HEK293 (cell line): ENCODE results near the gene SMIM20.

Source experiments
- ATF2 ChIP-seq: fragments of 450-650 bp; formaldehyde crosslinking; IDR thresholded peaks from 2 replicates; pipeline ENCODE4 v1.5.1; 2016; ENCODE audit warnings: missing biosample characterization, missing genetic modification characterization, low read depth
- CTCF ChIP-seq: fragments of 450-650 bp; formaldehyde crosslinking; IDR thresholded peaks from 2 replicates; pipeline ENCODE4 v1.5.1; 2016; ENCODE audit warnings: missing biosample characterization, missing genetic modification characterization
- SALL2 ChIP-seq: fragments of 450-650 bp; formaldehyde crosslinking; IDR thresholded peaks from 2 replicates; pipeline ENCODE4 v1.5.0; 2017; ENCODE audit warnings: missing biosample characterization, mild to moderate bottlenecking, missing genetic modification characterization, borderline replicate concordance
- ZFP3 ChIP-seq: fragments of 450-650 bp; formaldehyde crosslinking; IDR thresholded peaks from 2 replicates; pipeline ENCODE4 v1.5.1; 2016; ENCODE audit warnings: low read depth, missing biosample characterization, missing genetic modification characterization
- ZNF239 ChIP-seq: fragments of 450-650 bp; formaldehyde crosslinking; IDR thresholded peaks from 2 replicates; pipeline ENCODE4 v1.5.1; 2016; ENCODE audit warnings: missing biosample characterization, missing genetic modification characterization
- ZNF530 ChIP-seq: fragments of 450-650 bp; formaldehyde crosslinking; IDR thresholded peaks from 2 replicates; pipeline ENCODE4 v1.5.1; 2016; ENCODE audit warnings: low read depth, missing biosample characterization, missing genetic modification characterization
- ZNF629 ChIP-seq: fragments of 450-650 bp; formaldehyde crosslinking; IDR thresholded peaks from 2 replicates; pipeline ENCODE4 v1.5.1; 2017; ENCODE audit warnings: missing biosample characterization, missing genetic modification characterization
- ZNF768 ChIP-seq: fragments of 450-650 bp; formaldehyde crosslinking; IDR thresholded peaks from 2 replicates; pipeline ENCODE4 v1.5.1; 2018; ENCODE audit warnings: missing biosample characterization, mild to moderate bottlenecking, missing genetic modification characterization

DNA sequence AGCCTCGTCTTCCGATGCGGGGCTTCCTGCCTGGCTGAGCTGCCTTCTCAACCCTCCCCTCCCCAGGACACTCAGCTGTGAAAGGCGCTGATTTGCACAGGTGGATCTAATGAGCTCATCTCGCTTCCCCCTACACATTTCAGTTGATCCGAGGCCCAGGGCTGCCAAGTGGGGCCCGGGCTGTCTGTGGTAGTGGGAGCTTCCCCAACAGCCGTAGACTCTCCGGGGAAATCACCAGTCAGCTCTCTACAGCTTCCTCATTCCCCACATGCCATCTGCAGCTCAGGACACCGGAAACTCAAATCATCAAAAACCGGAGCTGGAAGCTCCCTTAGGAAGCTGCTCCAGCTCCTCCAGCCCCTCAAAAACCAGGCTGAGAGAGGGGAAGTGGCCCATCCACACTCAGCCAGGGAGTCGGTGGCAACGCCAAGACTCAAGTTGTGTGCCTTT is 56.2 kb downstream of the SMIM20 start:
- TF ChIP-seq CTCF (tag by site-specific recombination) = no peak
- no peak for TF ChIP-seq ZNF629
- no peak for TF ChIP-seq ZNF768 (tag by site-specific recombination)
- TF ChIP-seq ATF2 (tag by site-specific recombination) = no peak
- TF ChIP-seq ZFP3 (tag by site-specific recombination) = no peak
- no peak for TF ChIP-seq SALL2 (tag by site-specific recombination)
- no peak for TF ChIP-seq ZNF239
- TF ChIP-seq ZNF530 = no peak
